ENCODE data around the gene DUSP2. TPM values are rescaled to one million over a fixed set of nuclear protein-coding genes. Genes with fewer than 3 reads are reported as not detected.

DUSP2 gene
- total and polyA plus RNA-seq, 2 experiments from 2014 or later, result 6.6 to 13.0 TPM

GRCh38 chr2:96119389-96119751 is 25.9 kb downstream of the DUSP2 start (continued):
- no peak for TF ChIP-seq REST (IDR thresholded peaks at IDR 0.05; ENCODE audit: unreplicated experiment)
- TF ChIP-seq JUNB (IDR thresholded peaks at IDR 0.05; ENCODE audit: unreplicated experiment), result no peak
- TF ChIP-seq EZH2phosphoT487 (IDR thresholded peaks at IDR 0.05; ENCODE audit: unreplicated experiment), result no peak
- TF ChIP-seq ETS1 (IDR thresholded peaks at IDR 0.05), result no peak
- no peak for TF ChIP-seq CTCF (conservative IDR thresholded peaks at IDR 0.05; ENCODE audit: low read depth in 2 of 2)
- no peak for TF ChIP-seq EZH2 (IDR thresholded peaks at IDR 0.05; ENCODE audit: low read depth, unreplicated experiment)
- no peak for TF ChIP-seq NANOG (IDR thresholded peaks at IDR 0.05; ENCODE audit: borderline replicate concordance)
- TF ChIP-seq POLR2AphosphoS5 (IDR thresholded peaks at IDR 0.05; ENCODE audit: low read depth), result no peak

- peaks cover 32% of the 10 kb centered on the region for H3K27me3 Mint-ChIP-seq (ENCODE audit: insufficient read depth, low read depth, poor library complexity)
- Histone ChIP-seq H3K4me1 (ENCODE audit: insufficient read depth) (peaks cover 6% of the 10 kb centered on the region; the same call in 1 of the 2 replicates), H4K20me1 (replicated peaks; ENCODE audit: insufficient read depth) (no peaks in the 10 kb centered on the region), H3K4me2 (no peak overlapping the region), H3K36me3 (ENCODE audit: insufficient read depth) (no peaks in the 10 kb centered on the region), H3K4me3 (no peak overlapping the region), H3K9me2 (ENCODE audit: insufficient read depth) (no peaks in the 10 kb centered on the region), H3K27me3 (ENCODE audit: insufficient read depth) (peaks cover 27% of the 10 kb centered on the region), H3K79me2 (replicated peaks; ENCODE audit: insufficient read depth) (no peaks in the 10 kb centered on the region), H2AFZ (no peak overlapping the region), H3F3A (replicated peaks; ENCODE audit: low read depth) (no peaks in the 10 kb centered on the region), H3K27ac (ENCODE audit: low read depth) (no peak overlapping the region)
- peaks cover 26% of the 10 kb centered on the region for H3K4me1 Mint-ChIP-seq
- ATAC-seq, result no peak
- H3K36me3 Mint-ChIP-seq (ENCODE audit: low read depth), result no peaks in the 10 kb centered on the region; the same call in 2 of the 3 replicates
- no peak overlapping the region for H3K4me3 Mint-ChIP-seq
- no peak for DNase-seq (ENCODE audit: low spot score)
- peaks cover 4% of the 10 kb centered on the region; the same call in 2 of the 3 replicates for H3K9me3 Mint-ChIP-seq
- H3K27ac Mint-ChIP-seq, result no peak overlapping the region
- TF ChIP-seq CREB1 (CRISPR knock-in tag; IDR thresholded peaks at IDR 0.05; ENCODE audit: low read depth) (no peak), JUNB (IDR thresholded peaks at IDR 0.05; ENCODE audit: unreplicated experiment) (no peak), ZNF331 (CRISPR knock-in tag; IDR thresholded peaks at IDR 0.05; ENCODE audit: low read depth) (no peak), ZNF462 (CRISPR knock-in tag; IDR thresholded peaks at IDR 0.05) (no peak), EZH2phosphoT487 (IDR thresholded peaks at IDR 0.05; ENCODE audit: unreplicated experiment) (no peak), POLR2AphosphoS5 (IDR thresholded peaks at IDR 0.05; ENCODE audit: low read depth) (no peak)
Measured at GRCh38 chr2:96118698-96119388, 26.4 kb downstream of the DUSP2 start.

All from GM23338 (cell line).